HTERT RPE-1 (cell line): ENCODE data around the gene OR13C4.
"Not testable (repeated sequence)": the region's sequence is repeated elsewhere in the genome, so short reads cannot be mapped to it uniquely, and the experiment has no call there.

Experiments
- in situ Hi-C: fragments of 300-500 bp; cut with MboI; formaldehyde crosslinking; loops from 4 replicates; pipeline ENCODE4 v1.14.3; 2020; ENCODE audit warnings: low sequenced_read_pairs

OR13C4 gene

GRCh38 chr9:104527109-104527508, at the start of gene OR13C4:
Gene OR13C4, minus strand, starts transcription at chr9:104527209. Its CDS starts 0 bp downstream, at chr9:104527209.
- in situ Hi-C loops = no loop called here

- in situ Hi-C loops = no loop called here
Observed at GRCh38 chr9:104575456-104575855, 48.4 kb upstream of the OR13C4 start.

GRCh38 chr9:104572612-104573011, 45.6 kb upstream of the OR13C4 start:
- in situ Hi-C loops = no loop called here

GRCh38 chr9:104568868-104569267, 41.9 kb upstream of the OR13C4 start, which contains the start of gene OR13C8:
Gene OR13C8, plus strand, starts transcription at chr9:104569168. Its CDS starts 0 bp downstream, at chr9:104569168.
- in situ Hi-C loops = no loop called here

DNA sequence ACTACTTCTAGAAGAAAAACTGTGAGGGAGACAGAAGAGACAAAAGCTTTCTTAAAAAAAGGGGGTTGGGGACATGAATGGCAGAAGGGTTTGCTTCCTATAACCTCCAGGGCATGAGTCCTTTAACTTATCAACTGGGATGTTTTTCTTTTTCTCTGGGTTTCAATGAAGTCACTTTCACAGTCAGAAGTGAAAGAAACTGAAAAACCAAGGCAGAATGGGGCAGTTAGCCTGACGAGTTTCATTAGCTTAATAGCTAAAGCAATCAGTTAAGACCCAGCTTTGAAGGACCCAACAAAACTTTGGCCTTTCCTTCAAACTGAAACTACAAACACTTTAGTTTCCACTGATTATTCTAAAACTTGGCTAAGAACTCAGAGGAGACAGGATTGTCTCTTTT, 37.3 kb upstream of the OR13C4 start:
- in situ Hi-C loops = no loop called here

GRCh38 chr9:104556830-104557634, 30.0 kb upstream of the OR13C4 start:
- in situ Hi-C loops = no loop called here

DNA sequence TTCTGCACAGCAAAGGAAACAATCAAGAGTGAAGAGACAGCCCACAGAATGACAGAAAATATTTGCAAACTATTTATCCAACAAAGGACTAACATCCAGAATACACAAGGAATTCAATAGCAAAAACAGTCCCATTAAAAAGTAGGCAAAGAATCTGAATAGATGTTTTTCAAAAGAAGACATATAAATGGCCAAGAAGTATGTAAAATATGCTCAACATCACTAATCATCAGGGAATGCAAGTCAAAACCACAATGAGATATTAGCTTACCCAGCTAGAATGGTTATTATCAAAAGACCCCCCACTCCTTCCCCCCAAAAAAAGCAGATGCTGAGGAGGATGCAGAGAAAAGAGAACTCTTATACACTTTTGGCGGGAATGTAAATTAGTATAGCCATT, 28.5 kb upstream of the OR13C4 start:
- in situ Hi-C loops = no loop called here

- in situ Hi-C loops = no loop called here
Observed at GRCh38 chr9:104553261-104553660, 26.3 kb upstream of the OR13C4 start.

- in situ Hi-C loops = no loop called here
Observed at GRCh38 chr9:104544644-104545043, 17.6 kb upstream of the OR13C4 start.

GRCh38 chr9:104539275-104539674, 12.3 kb upstream of the OR13C4 start:
- in situ Hi-C loops = no loop called here

DNA sequence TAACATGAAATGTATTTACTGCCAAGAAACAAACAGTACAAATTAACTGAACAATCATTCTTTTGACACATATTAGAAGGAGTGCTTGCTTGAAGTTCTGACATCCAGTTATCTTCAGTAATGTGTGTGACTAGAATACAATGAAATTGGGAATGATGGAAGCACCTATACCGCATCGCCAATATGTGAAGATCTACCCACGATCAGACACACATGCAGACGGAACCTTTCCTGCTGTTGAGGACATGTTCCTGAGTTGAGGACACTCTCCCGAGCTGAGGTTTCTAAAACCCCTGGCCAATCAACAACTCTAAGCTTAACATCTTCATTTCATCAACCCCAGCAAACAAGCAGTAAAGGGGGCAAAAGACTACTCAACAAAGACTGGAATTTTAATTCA, 9.7 kb upstream of the OR13C4 start, which contains the start of gene OR13C3:
Gene OR13C3 (minus strand): TSS at position 101 of the 400 bp plus-strand sequence. CDS start 133 bp downstream, outside the sequence.
- in situ Hi-C loops = no loop called here

DNA sequence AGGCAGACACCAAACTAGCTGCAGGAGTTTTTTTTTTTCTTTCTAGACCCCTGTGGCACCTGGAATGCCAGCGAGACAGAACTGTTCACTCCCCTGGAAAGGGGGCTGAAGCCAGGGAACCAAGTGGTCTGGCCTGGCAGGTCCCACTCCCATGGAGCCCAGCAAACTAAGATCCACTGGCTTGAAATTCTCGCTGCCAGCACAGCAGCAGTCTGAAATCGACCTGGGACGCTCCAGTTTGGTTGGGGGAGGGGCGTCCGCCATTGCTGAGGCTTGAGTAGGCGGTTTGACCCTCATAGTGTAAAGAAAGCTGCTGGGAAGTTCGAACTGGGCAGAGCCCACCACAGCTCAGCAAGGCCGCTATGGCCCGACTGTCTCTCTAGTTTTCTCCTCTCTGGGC, 6.8 kb downstream of the OR13C4 start:
- in situ Hi-C loops = not testable (repeated sequence)

DNA sequence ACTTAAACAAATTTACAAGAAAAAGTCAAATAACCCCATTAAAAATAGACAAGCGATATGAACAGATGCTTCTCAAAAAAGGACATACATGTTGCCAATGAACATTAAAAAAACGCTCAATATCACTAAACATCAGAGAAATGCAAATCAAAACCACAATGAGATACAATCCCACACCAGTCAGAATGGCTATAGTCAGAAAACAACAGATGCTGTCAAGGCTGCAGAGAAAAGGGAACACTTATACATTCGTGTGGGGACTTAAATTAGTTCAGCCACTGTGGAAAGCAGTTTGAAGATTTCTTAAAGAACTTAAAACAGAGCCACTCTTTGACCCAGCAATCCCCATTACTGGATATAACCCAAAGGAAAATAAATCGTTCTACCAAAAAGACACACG, 12.1 kb downstream of the OR13C4 start:
- in situ Hi-C loops = no loop called here

GRCh38 chr9:104506565-104506964, 20.4 kb downstream of the OR13C4 start:
- in situ Hi-C loops = no loop called here

DNA sequence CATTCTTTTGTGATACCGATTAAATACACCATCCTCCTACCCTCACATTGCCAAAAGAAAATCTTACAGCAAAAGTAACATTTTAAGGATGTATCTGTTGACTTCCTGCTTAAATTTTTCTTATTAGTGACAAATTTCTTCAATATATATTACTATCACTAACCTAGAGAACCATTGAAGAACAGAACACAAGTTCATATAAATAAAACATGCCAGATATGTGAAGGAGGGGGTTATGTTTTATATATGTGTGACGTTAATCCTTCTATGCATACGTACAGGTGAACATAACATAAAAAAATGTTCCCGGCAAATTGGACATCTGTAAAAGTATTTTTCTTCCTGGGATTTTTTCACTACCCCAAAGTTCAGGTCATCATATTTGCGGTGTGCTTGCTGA, 23.0 kb downstream of the OR13C4 start, which contains the start of gene OR13F1:
Gene OR13F1 (plus strand): TSS at position 301 of the 400 bp plus-strand sequence. CDS start 0 bp downstream, at position 301.
- in situ Hi-C loops = no loop called here

DNA sequence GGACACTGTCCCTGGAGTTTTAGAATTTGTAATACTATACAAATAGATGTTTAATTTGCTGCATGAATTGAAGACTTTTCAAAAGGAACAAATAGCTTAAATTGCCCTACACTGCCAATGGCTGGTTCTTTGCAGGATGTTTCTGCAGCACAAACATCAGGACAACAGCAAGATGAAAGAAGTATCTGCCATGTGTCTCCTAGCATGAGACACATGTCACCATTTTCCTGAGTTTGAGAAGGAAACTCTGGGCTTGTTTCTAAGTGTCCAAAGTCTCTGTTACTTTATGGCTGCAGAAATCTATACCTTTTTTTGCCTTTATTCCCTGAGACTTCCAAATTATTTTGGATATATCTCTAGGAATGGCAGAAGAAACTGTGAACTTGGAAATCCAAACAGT, 23.6 kb downstream of the OR13C4 start:
- in situ Hi-C loops = no loop called here

DNA sequence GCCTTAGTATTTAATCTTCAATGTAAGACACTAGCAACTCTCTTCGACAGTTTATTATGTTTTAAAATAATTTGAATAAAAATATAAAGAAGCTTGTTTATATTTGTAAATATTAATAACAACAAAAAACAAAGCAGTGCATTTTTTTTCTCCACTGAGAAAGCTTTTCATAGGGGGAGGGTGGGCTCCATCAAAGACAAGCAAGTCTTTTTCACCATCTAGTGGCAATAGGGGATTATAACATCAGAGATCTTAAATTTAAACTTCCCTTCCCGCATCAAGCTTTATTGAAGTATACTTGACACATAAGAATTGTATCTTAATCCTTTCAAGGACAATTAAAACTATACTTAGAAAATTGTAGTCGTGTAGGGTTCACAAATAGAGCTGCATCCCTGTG, 32.2 kb downstream of the OR13C4 start:
- in situ Hi-C loops = no loop called here

- in situ Hi-C loops = no loop called here
Observed at GRCh38 chr9:104485014-104485413, 42.0 kb downstream of the OR13C4 start.

DNA sequence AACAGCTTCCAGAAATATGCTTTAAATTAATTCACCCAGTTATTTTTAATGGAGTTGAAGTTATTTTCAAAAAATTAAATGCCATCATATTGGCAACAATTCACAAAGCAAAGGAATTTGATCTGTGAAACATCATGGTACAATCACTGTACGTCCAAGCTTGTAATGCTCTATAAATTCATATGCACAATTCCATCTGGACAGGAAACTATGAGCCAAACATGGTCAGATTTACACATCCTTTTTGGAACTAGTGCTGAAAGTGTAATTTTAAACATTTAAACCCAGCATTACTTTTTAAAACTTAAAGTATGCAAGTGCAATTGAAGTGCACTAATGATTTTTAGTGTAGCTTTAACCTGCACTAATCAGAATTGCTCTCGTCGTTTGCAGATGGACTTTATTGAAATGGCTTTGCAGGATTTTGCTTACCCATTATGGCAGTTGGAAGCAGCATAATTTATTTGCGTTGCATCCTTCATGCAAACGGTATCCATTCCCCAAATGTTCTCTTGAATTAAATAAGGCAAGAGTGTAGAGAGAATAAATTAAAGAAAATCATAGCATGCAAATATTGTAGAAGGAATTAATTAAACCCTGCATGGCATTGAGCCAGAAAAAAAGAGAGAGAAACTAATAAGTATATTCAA, 44.0 kb downstream of the OR13C4 start:
- in situ Hi-C loops = no loop called here
